Stimulated activated CD4-positive, alpha-beta T cell treated with anti-CD3 and anti-CD28 coated beads, Interleukin-2, amount 100 ng/mL, for 48 hours (primary cell): Measurements from ENCODE around the gene YY1.
A peak's percentile ranks its signal among the peaks of the same experiment; 100 is the strongest.
"Not testable (repeated sequence)": the region's sequence is repeated elsewhere in the genome, so short reads cannot be mapped to it uniquely, and the experiment has no call there.

Source experiments
- DNase-seq, 2 donors: peaks; one replicate each; pipeline ENCODE4 v3.0.0-alpha.2; 2020

The YY1 gene

DNA sequence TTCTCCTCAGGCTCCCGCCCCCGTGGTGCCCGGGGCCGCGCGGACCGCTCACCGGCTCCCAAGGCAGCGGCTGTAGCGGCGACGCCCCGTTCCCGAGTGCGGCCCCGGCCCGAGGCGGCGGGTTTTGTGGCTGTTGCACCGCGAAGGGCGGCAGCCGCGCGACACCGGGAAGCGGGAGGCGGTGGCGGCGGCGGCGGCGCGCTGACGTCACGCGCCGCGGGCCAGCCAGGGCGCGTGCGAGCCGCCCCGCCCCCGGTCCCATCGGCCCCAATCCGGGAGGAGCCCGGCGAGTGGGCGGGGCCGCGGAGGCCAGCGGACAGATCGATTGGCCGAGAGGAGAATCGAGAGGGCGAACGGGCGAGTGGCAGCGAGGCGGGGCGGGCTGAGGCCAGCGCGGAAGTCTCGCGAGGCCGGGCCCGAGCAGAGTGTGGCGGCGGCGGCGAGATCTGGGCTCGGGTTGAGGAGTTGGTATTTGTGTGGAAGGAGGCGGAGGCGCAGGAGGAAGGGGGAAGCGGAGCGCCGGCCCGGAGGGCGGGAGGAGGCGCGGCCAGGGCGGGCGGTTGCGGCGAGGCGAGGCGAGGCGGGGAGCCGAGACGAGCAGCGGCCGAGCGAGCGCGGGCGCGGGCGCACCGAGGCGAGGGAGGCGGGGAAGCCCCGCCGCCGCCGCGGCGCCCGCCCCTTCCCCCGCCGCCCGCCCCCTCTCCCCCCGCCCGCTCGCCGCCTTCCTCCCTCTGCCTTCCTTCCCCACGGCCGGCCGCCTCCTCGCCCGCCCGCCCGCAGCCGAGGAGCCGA, at the start of gene YY1:
Gene YY1, plus strand, starts transcription at position 726 of the 792 bp plus-strand sequence. CDS start 101 bp downstream, outside the sequence.
- peak; percentile 99 to 100 for DNase-seq

DNA sequence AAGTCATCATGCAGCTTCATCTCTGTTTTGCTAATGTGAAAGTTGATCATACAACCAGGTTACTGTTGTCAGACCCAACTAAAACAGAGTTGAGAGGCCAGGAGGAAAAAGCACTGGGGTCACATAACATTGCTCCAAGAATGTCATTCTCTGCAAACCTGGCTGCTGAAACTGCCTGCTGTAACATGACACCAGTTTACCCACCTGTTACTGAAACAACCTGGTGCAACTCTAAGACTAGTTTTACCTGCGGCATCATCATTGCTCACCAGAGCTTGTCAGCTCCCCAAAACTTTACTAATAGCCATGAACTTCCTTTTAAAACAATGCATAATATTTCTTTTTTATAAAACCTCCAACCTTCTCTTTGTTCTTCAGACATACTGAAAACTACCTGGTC, 48.8 kb upstream of the YY1 start:
- DNase-seq, result no peak

DNA sequence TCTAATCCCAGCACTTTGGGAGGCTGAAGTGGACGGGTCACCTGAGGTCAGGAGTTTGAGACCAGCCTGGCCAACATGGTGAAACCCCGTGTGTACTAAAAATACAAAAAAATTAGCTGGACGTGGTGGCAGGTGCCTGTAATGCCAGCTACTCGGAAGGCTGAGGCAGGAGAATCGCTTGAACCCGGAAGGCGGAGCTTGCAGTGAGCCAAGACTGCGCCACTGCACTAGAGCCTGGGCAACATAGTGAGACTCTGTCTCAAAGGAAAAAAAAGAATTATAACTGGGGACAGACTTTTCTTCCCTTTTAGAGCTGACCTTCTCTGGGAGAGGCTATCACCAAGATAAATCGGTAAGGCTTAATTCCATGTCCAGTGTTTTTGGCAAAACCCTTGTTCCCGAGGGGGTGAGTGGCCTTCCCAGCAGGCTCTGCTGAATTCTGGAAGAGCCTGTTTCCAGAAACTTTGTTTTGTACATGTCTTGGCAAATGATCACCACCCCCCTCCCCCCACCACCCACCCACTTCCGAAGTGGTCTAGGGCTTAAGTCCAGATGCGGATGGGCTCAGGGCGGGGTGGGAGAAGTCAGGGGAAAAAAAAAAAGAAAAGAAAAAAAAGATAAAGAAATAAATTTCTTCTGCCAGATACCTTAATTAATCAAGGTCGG, 47.2 kb upstream of the YY1 start:
- DNase-seq, result no peak

DNA sequence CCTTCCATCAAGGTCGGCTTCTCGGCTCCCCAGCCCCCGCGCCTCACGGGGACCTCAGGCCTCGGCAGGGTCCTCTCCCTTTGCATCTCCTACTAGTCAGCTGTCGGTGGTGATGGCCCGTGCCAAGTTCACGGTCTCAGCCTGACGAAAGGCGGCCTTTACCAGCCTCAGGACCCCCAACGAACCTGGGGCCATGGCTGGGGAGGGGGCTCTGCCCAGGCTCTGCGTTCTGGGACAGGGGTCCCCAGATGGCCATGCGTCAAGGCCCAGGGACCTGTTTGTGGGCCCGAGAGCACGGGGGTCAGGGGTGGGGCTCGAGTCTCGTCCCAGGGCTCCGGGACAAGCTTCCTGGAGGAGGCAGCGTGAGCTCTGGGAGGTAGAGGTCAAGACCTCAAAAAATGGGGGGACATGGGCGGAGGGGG, 46.7 kb upstream of the YY1 start:
- DNase-seq, result peak in 1 of 2 donors; percentile 18

DNA sequence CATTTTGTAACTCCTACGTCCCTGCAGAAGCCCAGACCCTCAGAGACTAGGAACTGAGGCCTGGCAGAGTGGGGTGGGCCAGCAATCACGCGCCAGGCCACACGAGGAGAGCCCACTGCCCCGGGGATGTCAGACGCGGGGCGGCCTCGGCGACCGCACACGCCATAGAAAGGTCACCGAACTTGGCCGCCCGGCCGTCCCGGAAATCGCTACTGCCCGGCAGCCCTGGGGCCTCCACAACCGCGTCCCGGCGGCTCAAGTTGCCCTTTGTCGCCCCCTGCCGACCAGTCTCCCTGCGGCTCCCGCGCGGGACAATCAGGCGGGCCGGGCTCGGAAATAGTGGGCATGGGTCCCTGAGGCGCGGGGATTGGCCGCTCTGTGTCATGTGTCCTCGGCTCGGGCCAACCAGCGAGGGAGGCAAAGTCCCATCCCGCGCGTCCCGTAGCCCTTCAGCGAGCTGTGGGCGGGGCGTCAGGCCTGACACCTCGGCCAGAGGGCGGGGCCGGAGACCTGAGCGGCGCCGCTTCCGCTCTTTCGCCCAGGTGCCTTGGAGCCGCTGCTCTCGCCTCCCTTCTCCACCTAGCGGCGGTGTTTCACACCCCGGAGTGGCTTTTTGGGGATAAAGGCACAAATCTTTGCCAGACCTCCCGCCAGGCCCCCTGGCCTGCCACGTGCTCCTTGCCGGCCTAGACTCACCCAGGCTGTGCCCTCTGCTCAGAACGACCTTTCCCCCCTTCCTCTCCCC, 46.1 kb upstream of the YY1 start:
- peak; percentile 99 to 100 for DNase-seq

DNA sequence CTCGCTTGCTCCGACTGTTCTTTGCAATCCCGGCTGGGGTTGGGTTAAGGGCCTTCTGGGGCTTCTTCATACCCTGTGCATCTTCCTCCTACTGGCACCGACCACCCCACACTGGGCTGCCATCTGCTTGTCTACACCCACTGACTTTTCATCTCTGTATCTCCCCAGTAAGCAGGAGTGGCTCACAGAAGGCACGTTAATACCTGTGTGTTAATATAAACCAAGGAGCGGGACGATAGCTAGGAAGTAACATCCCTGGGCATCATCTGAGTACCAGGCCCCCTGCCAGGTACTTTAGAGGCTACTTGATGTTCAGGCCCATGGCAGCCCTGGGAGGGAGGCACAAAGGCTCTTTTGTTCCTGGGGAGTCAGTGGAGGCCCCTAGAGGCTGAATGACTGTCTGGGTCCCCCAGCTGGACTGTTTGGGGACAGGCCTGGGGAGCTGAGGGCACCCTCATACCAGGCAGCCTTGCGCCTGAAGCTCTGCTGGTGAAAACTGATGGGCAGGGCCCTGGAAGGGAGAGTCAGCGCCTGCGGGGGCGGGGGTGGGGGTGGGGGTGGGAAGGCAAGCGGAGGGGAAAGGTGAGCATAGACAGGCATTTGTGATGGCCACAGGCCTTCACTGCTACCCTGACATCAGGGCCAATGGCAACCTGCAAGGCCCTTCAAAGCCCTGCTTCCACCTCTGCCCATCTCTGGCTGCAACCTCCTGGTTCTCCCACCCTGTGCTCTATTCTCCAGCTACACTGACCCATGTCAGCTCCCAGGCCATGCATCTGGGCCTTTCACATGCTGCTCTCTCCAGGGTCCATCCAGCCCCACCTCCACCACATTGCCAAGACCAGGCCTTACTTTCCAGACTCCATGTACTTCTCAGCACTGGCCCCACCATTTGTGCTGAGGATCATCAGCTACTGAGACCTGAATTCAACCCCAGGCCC, 45.3 kb upstream of the YY1 start:
- DNase-seq, result no peak

DNA sequence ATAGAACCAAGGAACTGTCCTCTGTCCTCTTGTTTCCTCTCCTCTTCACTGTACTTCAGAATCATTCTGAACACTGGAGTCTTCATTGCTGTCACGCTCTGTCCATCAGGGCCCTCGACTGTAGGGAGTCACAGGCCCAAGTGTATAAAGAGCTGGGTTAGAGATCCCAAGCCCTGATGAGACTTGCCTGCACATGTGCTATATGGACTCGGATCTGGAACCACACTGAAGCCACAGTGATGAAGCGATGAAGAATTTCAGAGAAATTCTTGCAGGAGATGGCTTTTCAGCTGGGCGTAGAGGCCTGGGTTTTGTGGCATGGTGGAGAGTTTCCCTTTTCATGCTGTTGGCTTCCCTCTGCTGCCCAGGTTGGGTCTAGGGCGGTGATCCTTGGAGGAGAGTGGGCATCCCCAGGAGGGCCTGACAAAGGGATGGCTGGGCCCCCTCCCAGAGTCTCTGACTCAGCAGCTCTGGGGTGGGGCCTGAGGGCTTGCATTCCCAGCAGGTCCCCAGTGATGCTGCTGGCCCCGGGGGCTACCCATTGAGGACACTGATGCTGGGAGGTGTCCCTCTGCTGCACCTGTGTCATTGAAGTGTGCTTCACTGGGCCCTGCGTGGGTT, 39.6 kb upstream of the YY1 start:
- DNase-seq, result no peak

DNA sequence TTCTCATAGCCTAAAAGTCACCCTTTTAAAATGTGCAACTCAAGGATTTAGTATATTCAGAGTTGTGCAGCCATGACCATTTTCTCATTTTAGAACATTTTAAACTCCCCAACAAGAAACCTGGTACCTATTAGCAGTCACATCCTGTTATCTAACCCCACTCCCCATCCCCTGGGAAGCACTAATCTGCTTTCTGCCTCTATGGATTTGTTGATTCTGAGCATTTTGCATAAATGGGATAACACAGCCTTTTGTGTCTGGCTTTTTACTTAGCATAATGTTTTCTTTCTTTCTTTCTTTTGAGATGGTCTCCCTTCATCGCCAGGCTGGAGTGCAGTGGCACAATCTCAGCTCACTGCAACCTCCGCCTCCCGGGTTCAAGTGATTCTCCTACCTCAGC, 38.6 kb upstream of the YY1 start:
- no peak for DNase-seq

DNA sequence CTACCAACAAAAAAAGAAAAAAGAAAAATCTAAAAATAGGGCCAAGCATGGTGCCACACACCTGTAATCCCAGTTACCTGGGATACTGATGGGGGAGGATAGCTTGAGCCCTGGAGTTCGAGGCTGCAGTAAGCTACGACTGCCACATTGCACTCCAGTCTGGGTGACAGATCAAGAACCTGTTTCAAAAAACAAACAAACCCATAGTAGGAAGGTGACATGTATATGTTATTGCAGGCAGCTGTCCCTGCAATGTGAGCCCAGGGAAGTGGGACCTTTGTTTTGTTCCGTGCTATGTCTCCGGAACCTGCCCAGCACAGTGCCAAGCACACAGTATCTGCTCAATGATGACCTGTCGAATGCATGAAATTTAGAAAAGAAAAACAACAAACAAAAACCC, 37.2 kb upstream of the YY1 start:
- DNase-seq, result no peak

DNA sequence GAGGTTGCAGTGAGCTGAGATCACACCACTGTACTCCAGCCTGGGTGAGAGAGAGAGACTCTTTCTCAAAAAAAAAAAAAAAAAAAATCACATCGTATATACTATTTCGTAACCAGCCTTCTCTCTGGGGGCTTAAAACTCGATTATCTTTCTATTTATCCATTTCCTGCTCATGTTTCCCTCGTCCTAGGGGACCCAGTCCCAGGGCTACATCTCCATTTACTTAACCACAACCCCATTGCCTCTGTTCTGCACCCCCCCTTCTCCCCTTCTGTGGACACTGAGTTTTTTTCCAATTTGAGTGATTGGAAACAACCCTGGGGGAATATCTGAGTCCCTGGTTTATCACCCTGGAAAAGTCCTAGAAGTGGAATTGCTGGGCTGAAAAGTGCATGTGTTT, 36.2 kb upstream of the YY1 start:
- DNase-seq, result no peak

DNA sequence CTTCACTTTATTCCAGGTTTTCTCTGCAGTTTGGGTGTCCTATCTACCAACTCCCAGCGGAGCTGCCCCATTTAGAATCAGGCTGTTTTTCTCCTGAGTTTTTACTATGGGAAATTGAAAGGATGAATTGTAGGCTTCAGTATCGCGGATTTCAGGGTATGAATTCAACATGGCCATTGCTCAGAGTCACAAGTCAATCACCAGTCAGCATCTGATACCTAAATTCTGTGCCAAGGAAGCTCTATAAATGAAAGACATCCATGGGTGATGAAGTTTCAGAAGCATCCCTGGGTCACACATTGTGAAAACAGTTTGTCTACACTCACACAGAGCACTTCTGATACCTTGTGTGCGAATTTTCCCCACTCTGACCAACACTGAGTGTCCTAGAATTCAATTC, 35.8 kb upstream of the YY1 start:
- DNase-seq, result no peak

DNA sequence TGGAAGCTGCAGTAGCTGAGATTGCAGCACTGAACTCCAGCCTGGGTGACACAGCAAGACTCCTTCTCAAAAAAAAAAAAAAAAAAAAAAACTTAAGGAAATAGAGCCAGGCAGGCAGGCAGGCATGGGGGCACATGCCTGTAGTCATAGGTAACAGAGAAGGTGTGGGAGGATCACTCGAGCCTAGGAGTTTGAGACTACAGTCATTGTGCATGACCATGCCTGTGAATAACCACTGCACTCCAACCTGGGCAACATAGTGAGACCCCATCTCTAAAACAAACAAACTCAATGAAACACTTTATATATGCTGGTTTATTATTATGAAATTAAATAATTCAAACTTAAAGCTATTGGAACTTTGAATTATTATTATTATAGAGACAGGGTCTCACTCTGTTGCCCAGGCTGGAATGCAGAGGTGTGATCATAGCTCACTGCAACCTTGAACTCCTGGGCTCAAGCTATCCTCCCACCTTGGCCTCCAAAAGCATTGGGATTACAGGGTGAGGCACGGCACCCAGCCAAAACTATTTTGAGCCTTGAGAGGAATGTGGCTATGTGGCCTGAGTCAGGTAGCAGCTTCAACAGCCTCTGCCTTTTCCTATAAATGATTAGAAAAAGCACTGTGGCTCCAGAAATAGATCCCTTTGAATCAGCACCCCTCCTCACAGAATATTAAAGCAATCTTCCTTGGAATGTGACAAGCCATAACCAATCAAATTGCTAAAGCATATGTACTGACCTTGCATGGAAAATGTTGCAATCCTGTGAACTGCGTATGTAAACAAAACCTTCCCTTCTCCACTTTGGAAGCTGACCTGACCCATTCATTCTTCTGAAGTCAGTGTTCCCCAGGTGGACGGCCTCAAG, 34.7 kb upstream of the YY1 start:
- no peak for DNase-seq

DNA sequence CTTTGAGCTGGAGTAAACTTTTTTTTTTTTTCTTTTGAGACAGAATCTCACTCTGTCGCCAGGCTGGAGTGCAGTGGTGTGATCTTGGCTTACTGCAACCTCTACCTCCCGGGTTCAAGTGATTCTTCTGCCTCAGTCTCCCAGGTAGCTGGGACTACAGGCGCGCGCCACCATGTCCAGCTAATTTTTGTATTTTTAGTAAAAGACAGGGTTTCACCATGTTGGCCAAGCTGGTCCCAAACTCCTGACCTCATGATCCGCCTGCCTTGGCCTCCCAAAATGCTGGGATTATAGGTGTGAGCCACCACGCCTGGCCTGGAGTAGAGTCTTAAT, 34.1 kb upstream of the YY1 start:
- not testable (repeated sequence) for DNase-seq

DNA sequence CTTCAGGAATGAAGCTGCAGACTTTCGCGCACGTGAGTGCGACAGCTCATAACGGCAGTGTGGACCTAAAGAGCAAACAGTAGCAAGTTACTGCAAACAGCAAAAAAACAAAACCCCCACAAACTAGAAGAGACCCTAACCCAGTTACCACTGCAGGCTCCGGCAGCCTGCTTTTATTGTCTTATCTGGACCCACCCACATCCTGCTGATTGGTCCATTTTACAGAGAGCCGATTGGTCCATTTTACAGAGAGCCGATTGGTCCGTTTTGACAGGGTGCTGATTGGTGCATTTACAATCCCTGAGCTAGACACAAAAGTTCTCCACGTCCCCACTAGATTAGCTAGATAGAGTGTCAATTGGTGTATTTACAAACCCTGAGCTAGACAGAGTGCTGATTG, 31.4 kb upstream of the YY1 start:
- DNase-seq, result not testable (repeated sequence)

DNA sequence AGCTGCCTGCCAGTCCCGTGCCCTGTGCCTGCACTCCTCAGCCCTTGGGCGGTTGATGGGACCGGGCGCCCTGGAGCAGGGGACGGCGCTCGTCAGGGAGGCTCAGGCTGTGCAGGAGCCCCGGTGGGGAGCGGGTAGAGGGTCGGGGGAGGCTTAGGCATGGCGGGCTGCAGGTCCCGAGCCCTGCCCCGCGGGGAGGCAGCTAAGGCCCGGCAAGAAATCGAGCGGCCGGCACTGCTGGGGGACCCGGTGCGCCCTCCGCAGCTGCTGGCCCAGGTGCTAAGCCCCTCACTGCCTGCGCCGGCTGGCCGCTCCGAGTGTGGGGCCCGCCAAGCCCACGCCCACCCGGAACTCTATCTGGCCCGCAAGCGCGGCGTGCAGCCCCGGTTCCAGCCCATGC, 30.8 kb upstream of the YY1 start:
- DNase-seq, result not testable (repeated sequence)

DNA sequence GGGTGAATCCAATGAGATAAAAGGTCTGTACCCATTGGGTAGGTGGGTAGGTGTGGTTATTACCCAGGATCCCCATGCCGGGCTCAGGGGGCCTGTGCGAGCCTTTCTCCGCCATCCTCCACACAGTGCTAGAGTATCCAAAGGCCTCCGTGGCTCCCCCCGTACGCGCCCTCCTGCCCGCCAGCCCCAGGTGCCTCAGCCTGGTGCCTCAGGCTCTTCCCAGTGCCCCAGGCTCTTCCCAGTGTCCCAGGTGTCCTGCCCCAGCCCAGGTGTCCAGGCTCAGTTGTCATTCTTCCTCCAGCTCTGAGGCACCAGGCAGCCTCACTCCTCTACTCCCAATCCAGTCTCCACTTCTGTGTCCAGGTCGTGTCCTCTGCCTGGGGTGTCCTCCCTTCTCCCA, 27.6 kb upstream of the YY1 start:
- DNase-seq, result no peak

DNA sequence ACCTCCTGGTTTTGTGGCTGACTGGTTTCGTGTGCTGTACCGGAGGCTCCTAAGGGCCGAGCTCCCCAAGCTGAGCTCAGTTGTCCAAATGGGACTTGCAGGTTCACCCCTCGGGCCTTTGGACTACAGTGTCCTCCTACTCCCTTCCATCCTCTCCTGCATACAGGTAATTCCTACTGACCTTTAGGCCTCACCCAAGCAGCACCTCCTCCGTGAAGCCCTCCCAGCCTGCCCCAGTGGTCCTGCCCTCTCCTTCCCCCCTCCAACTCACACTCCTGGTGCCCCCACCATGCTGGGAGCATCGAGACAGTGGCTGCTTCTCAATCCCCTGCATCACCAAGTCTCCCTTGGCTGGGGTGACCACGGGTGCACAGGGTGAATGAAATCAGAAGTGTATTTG, 27.1 kb upstream of the YY1 start:
- no peak for DNase-seq

DNA sequence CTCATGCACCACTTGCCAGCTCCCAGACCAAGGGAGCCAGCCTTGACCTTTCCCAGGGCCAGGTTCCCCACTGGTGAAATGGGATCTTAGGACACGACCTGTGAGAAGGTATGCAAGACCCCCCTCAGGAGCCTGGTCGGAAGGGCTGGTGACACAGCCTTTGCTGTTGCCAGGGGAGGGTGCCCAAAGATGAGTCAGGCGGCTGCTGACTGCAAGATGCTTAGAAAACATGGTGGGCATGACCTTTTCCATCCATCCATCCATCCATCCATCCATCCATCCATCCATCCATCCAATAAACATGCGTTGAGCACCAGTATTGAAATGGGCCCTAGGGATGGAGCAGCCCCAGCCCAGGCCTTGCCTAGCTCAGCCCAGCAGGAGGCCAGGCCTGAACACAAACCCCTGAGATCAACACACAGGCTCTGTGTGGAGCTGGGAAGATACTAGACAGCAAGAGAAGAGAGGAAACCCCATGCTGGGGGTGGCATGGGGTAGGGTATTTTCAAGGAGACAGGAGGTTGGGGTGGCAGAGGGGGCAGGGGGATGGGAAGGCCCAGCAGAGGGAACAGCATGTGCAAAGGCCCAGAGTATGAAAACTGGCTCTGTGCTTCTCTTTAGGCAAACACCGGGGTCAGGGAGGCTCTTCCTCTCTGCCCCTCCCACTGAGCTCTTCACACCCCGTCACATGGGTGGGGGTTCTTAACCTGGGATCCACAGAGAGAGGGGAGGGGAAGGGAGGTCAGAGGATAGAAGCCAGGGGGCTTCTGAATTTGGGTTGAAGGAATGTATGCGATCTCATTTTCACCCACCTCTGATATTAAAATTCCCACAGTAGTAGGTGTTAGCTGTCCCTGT, 26.2 kb upstream of the YY1 start:
- no peak for DNase-seq

DNA sequence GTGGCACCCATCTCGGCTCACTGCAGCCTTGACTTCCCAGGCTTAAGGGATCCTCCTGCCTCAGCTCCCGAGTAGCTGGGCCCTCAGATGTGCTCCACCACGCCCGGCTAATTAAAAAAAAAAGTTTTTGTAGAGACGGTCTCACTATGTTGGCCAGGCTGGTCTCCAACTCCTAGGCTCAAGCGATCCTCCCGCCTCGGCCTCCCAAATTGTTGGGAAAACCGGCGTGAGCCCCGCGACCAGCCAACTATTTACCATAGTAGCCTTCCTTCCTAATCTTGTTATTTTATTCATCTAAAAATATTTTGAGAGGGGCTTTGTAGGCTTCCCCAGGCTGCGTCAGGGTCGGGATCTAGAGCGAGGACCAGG, 25.4 kb upstream of the YY1 start:
- no peak for DNase-seq
